SIG-M5 treated with dmso at 0.1 percent for 504 hours (cell line): ENCODE measurements around the gene EMILIN3.
A peak's percentile ranks its signal among the peaks of the same experiment; 100 is the strongest.

Source experiments
- DNase-seq: peaks from one replicate; lab custom pipeline; 2025; ENCODE audit not compliant: unreplicated experiment; lab: John Stamatoyannopoulos, UW

The EMILIN3 gene

GRCh38 chr20:41347523-41348429, 18.8 kb downstream of the EMILIN3 start:
- DNase-seq, result no peak

GRCh38 chr20:41345729-41346067, 20.9 kb downstream of the EMILIN3 start:
- no peak for DNase-seq

- DNase-seq, result no peak
These were observed 21.5 kb downstream of the EMILIN3 start for GRCh38 chr20:41344938-41345728.

- DNase-seq, result peak; percentile 32
These were observed 22.1 kb downstream of the EMILIN3 start for GRCh38 chr20:41344477-41344876.

- DNase-seq, result no peak
These were observed 23.8 kb downstream of the EMILIN3 start for GRCh38 chr20:41342474-41343464.

GRCh38 chr20:41340327-41341055, 26.1 kb downstream of the EMILIN3 start, which contains the start of gene LPIN3:
TSS of gene LPIN3 (plus strand) at chr20:41340821. CDS start at chr20:41345804, 4,983 bp downstream.
- peak; percentile 89 for DNase-seq

GRCh38 chr20:41339957-41340326, 26.7 kb downstream of the EMILIN3 start:
- peak; percentile 83 for DNase-seq

- no peak for DNase-seq
These were observed 29.7 kb downstream of the EMILIN3 start for GRCh38 chr20:41336711-41337492.

GRCh38 chr20:41335591-41335990, 31.0 kb downstream of the EMILIN3 start:
- DNase-seq, result no peak

GRCh38 chr20:41334443-41335421, 31.9 kb downstream of the EMILIN3 start:
- no peak for DNase-seq

GRCh38 chr20:41334036-41334435, 32.6 kb downstream of the EMILIN3 start:
- no peak for DNase-seq

GRCh38 chr20:41331731-41332130, 34.9 kb downstream of the EMILIN3 start:
- DNase-seq, result no peak

GRCh38 chr20:41330941-41331340, 35.7 kb downstream of the EMILIN3 start:
- no peak for DNase-seq

GRCh38 chr20:41330343-41330720, 36.3 kb downstream of the EMILIN3 start:
- DNase-seq, result no peak

- peak; percentile 85 for DNase-seq
These were observed 36.9 kb downstream of the EMILIN3 start for GRCh38 chr20:41329435-41330342.

GRCh38 chr20:41327178-41327577, 39.4 kb downstream of the EMILIN3 start:
- no peak for DNase-seq

- DNase-seq, result no peak
These were observed 45.6 kb downstream of the EMILIN3 start for GRCh38 chr20:41320976-41321375.
